ENCODE data around the gene EML4. TPM values are rescaled to one million over a fixed set of nuclear protein-coding genes. Genes with fewer than 3 reads are reported as not detected.
A peak's percentile ranks its signal among the peaks of the same experiment; 100 is the strongest.

The EML4 gene
- total and polyA plus RNA-seq, 4 donors, result 22.6 to 85.8 (median 54.4) TPM

GRCh38 chr2:42274863-42275262 lies 105.7 kb downstream of the EML4 start:
- WGBS, 2 donors, result 91 to 95% methylated on average over 2 of the region's 2 CpGs
- no peak for ATAC-seq (ENCODE audit: insufficient read depth, low FRiP score)

GRCh38 chr2:42281416-42282081 lies 112.4 kb downstream of the EML4 start:
- H3K9ac ChIP-seq (ENCODE audit: insufficient read depth in 1 of 2, low read length in 2 of 2), result no peak overlapping the region
- no peaks in the 10 kb centered on the region for H3K27me3 ChIP-seq (ENCODE audit: control insufficient read depth in 3 of 3, insufficient read depth in 3 of 3, low read length in 2 of 3)
- H3K27ac ChIP-seq (ENCODE audit: low read depth in 1 of 2, low read length in 1 of 2), result no peak overlapping the region
- 89 to 92% methylated on average over 2 of the region's 2 CpGs for WGBS, 2 donors
- H3K4me3 ChIP-seq, result no peak overlapping the region
- ATAC-seq (ENCODE audit: insufficient read depth, low FRiP score), result no peak
- DNase-seq, result peak in 1 of 3 donors; percentile 18
- TF ChIP-seq CTCF (IDR thresholded peaks at IDR 0.05; ENCODE audit: control extremely low read depth, extremely low read depth), result no peak
- peaks cover 7 to 28% (median 13%) of the 10 kb centered on the region in 4 donors for H3K36me3 ChIP-seq (ENCODE audit: control insufficient read depth in 4 of 4, insufficient read depth in 4 of 4, low read length in 4 of 4)
- peaks cover 0 to 4% (median 0%) of the 10 kb centered on the region in 5 donors for H3K4me1 ChIP-seq (ENCODE audit: control insufficient read depth in 5 of 5, insufficient read depth in 5 of 5, low read length in 5 of 5)
- H3K9me3 ChIP-seq (ENCODE audit: control insufficient read depth in 4 of 4, insufficient read depth in 3 of 4, low read length in 3 of 4), result no peaks in the 10 kb centered on the region

More at GRCh38 chr2:42274863-42275262, 105.7 kb downstream of the EML4 start:
- TF ChIP-seq CTCF (IDR thresholded peaks at IDR 0.05; ENCODE audit: control extremely low read depth, extremely low read depth), result no peak
- no peaks in the 10 kb centered on the region for H3K27me3 ChIP-seq (ENCODE audit: control insufficient read depth in 3 of 3, insufficient read depth in 3 of 3, low read length in 2 of 3)
- H3K4me3 ChIP-seq, result no peak overlapping the region
- H3K9me3 ChIP-seq (ENCODE audit: control insufficient read depth in 4 of 4, insufficient read depth in 3 of 4, low read length in 3 of 4), result no peaks in the 10 kb centered on the region
- DNase-seq, result peak in 2 of 3 donors; percentile 41 to 51
- H3K36me3 ChIP-seq (ENCODE audit: control insufficient read depth in 4 of 4, insufficient read depth in 4 of 4, low read length in 4 of 4), result peaks cover 0 to 3% (median under 1%) of the 10 kb centered on the region in 4 donors
- no peak overlapping the region for H3K9ac ChIP-seq (ENCODE audit: insufficient read depth in 1 of 2, low read length in 2 of 2)
- H3K27ac ChIP-seq (ENCODE audit: low read depth in 1 of 2, low read length in 1 of 2), result no peak overlapping the region
- peaks cover 0 to 6% (median 0%) of the 10 kb centered on the region in 5 donors for H3K4me1 ChIP-seq (ENCODE audit: control insufficient read depth in 5 of 5, insufficient read depth in 5 of 5, low read length in 5 of 5)

DNA sequence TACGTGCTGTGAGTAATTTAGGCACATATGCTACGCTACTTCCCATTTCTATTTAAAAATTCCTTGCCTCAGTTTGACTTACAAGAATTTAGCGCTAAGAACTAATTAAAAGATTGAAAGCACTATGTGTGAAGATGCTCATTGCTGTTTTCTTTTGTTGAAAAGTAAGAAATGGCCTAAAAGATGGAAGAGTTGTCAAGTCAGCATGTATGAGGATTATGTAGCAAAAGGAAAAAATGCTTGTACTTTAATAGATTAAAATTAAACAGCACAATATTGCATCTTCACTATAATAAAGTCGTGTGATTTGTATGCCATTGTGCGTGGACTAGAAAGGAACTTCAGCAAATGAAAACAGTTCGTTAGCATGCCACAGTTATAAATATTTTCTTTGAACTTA lies 114.9 kb downstream of the EML4 start:
- Histone ChIP-seq H3K27me3 (ENCODE audit: control insufficient read depth in 3 of 3, insufficient read depth in 3 of 3, low read length in 2 of 3) (no peaks in the 10 kb centered on the region), H3K9me3 (ENCODE audit: control insufficient read depth in 4 of 4, insufficient read depth in 3 of 4, low read length in 3 of 4) (no peaks in the 10 kb centered on the region), H3K4me3 (no peak overlapping the region), H3K4me1 (ENCODE audit: control insufficient read depth in 5 of 5, insufficient read depth in 5 of 5, low read length in 5 of 5) (peaks cover 0 to 4% (median 0%) of the 10 kb centered on the region in 5 donors), H3K36me3 (ENCODE audit: control insufficient read depth in 4 of 4, insufficient read depth in 4 of 4, low read length in 4 of 4) (peaks cover 7 to 34% (median 12%) of the 10 kb centered on the region in 4 donors), H3K9ac (ENCODE audit: insufficient read depth in 1 of 2, low read length in 2 of 2) (no peak overlapping the region), H3K27ac (ENCODE audit: low read depth in 1 of 2, low read length in 1 of 2) (no peak overlapping the region)
- no peak for ATAC-seq (ENCODE audit: insufficient read depth, low FRiP score)
- TF ChIP-seq CTCF (IDR thresholded peaks at IDR 0.05; ENCODE audit: control extremely low read depth, extremely low read depth), result no peak
- 93 to 95% methylated on average over 6 of the region's 6 CpGs for WGBS, 2 donors
- DNase-seq, result no peak
